SU-DHL-6 (cell line): ENCODE data around the gene SPAST.
"Not testable (repeated sequence)": the region's sequence is repeated elsewhere in the genome, so short reads cannot be mapped to it uniquely, and the experiment has no call there.

Experiments
- H2AFZ ChIP-seq: fragments of 200-600 bp; sonication (generic); 2 replicates; pipeline ENCODE4 v1.6.1; 2014; ENCODE audit warnings: low read depth, mild to moderate bottlenecking, moderate library complexity, mixed read lengths, antibody characterized with exemption, low read length; ENCODE audit not compliant: severe bottlenecking
- H3F3A ChIP-seq: fragments of 200-600 bp; shearing (Covaris generic); 2 replicates; pipeline ENCODE4 v1.6.0; 2016; ENCODE audit warnings: antibody characterized with exemption, mild to moderate bottlenecking; ENCODE audit not compliant: insufficient read depth
- H3K27ac ChIP-seq: fragments of 200-600 bp; sonication (generic); 2 replicates; pipeline ENCODE4 v1.5.1; 2016; ENCODE audit warnings: low read depth, mild to moderate bottlenecking, low read length, moderate library complexity, mixed read lengths
- H3K27me3 ChIP-seq: fragments of 200-600 bp; sonication (generic), shearing (Covaris generic); 2 replicates; pipeline ENCODE4 v1.6.0; 2014; ENCODE audit warnings: mild to moderate bottlenecking, low read length
- H3K36me3 ChIP-seq: fragments of 200-600 bp; sonication (generic); 2 replicates; pipeline ENCODE4 v1.6.1; 2014; ENCODE audit warnings: mild to moderate bottlenecking, low read length, mixed read lengths
- H3K4me2 ChIP-seq: fragments of 300-600, 200-600 bp; shearing (Covaris generic), sonication (generic); 2 replicates; pipeline ENCODE4 v1.6.0; 2014; ENCODE audit warnings: low read length, low read depth, mild to moderate bottlenecking; ENCODE audit not compliant: poor library complexity, severe bottlenecking
- H3K4me3 ChIP-seq: fragments of 200-600 bp; sonication (generic); 2 replicates; pipeline ENCODE4 v1.5.1; 2014; ENCODE audit warnings: antibody characterized with exemption, low read length, mild to moderate bottlenecking, mixed read lengths; ENCODE audit not compliant: insufficient read depth, poor library complexity, severe bottlenecking
- H3K79me2 ChIP-seq: fragments of 200-600 bp; sonication (generic); 2 replicates; pipeline ENCODE4 v1.6.1; 2014; ENCODE audit warnings: mild to moderate bottlenecking, low read length, moderate library complexity; ENCODE audit not compliant: insufficient read depth
- H3K9ac ChIP-seq: fragments of 200-600 bp; sonication (generic); 2 replicates; pipeline ENCODE4 v1.7.0; 2014; ENCODE audit warnings: mild to moderate bottlenecking, low read length
- H3K9me2 ChIP-seq: fragments of 200-600 bp; sonication (generic); replicated peaks from 2 replicates; pipeline ENCODE4 v1.6.1; 2014; ENCODE audit warnings: low read length; ENCODE audit not compliant: insufficient read depth
- H3K9me3 ChIP-seq: fragments of 200-600 bp; sonication (generic); 2 replicates; pipeline ENCODE4 v1.6.1; 2014; ENCODE audit warnings: low read length, mixed read lengths; ENCODE audit not compliant: insufficient read depth
- H4K20me1 ChIP-seq: fragments of 200-600 bp; sonication (generic); 2 replicates; pipeline ENCODE4 v1.6.1; 2014; ENCODE audit warnings: low read depth, mild to moderate bottlenecking, antibody characterized with exemption, low read length, moderate library complexity, mixed read lengths
- EZH2phosphoT487 ChIP-seq: fragments of 200-600 bp; sonication (generic), shearing (Covaris generic); conservative IDR thresholded peaks from 2 replicates; pipeline ENCODE4 v1.6.1; 2018; ENCODE audit warnings: mild to moderate bottlenecking, antibody characterized with exemption, low read length, moderate library complexity, mixed read lengths
- TF ChIP-seq, protein P1 (sequence below): fragments of 200-600 bp; sonication (generic); IDR thresholded peaks from one replicate; pipeline ENCODE4 v1.5.1; 2017; ENCODE audit warnings: antibody characterized with exemption, mild to moderate bottlenecking, low read length, moderate library complexity; ENCODE audit not compliant: insufficient read depth, poor library complexity, severe bottlenecking

Gene SPAST, protein sequence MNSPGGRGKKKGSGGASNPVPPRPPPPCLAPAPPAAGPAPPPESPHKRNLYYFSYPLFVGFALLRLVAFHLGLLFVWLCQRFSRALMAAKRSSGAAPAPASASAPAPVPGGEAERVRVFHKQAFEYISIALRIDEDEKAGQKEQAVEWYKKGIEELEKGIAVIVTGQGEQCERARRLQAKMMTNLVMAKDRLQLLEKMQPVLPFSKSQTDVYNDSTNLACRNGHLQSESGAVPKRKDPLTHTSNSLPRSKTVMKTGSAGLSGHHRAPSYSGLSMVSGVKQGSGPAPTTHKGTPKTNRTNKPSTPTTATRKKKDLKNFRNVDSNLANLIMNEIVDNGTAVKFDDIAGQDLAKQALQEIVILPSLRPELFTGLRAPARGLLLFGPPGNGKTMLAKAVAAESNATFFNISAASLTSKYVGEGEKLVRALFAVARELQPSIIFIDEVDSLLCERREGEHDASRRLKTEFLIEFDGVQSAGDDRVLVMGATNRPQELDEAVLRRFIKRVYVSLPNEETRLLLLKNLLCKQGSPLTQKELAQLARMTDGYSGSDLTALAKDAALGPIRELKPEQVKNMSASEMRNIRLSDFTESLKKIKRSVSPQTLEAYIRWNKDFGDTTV

DNA sequence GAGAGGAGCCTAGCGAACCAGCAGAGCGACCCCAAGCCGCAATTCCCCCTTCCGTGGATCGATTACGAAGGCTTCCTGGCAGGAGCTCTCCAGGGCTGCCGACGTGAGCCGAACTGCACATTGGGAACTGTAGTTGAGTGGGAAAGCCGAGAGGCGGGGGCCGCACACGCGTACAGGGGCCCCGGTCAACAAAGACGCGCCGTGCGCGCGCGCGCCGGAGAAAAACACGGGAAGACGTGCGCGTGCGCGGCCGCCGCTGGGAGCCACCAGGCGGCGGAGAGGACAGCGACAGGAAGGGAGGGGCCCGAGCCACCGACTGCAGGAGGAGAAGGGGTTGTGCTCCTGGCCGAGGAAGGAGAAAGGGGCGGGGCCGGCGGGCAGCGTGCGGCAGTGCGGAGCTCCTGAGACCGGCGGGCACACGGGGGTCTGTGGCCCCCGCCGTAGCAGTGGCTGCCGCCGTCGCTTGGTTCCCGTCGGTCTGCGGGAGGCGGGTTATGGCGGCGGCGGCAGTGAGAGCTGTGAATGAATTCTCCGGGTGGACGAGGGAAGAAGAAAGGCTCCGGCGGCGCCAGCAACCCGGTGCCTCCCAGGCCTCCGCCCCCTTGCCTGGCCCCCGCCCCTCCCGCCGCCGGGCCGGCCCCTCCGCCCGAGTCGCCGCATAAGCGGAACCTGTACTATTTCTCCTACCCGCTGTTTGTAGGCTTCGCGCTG lies at the start of gene SPAST:
TSS of gene SPAST (plus strand) at position 247 of the 711 bp plus-strand sequence. CDS start at position 523, 276 bp downstream.
- peak within 1 kb of the TSS; percentile 86 for H3K9ac ChIP-seq
- H4K20me1 ChIP-seq, result no peaks in the 10 kb centered on the region
- H3K4me3 ChIP-seq, result peak within 1 kb of the TSS; percentile 86
- H3K27me3 ChIP-seq, result no peaks in the 10 kb centered on the region
- H2AFZ ChIP-seq, result peak within 1 kb of the TSS; percentile 98
- H3K79me2 ChIP-seq, result peaks cover 17% of the 10 kb centered on the region; the same call in 1 of the 2 replicates
- H3K9me3 ChIP-seq, result no peaks in the 10 kb centered on the region
- no peak for TF ChIP-seq EZH2phosphoT487
- TF ChIP-seq, protein P1, sequence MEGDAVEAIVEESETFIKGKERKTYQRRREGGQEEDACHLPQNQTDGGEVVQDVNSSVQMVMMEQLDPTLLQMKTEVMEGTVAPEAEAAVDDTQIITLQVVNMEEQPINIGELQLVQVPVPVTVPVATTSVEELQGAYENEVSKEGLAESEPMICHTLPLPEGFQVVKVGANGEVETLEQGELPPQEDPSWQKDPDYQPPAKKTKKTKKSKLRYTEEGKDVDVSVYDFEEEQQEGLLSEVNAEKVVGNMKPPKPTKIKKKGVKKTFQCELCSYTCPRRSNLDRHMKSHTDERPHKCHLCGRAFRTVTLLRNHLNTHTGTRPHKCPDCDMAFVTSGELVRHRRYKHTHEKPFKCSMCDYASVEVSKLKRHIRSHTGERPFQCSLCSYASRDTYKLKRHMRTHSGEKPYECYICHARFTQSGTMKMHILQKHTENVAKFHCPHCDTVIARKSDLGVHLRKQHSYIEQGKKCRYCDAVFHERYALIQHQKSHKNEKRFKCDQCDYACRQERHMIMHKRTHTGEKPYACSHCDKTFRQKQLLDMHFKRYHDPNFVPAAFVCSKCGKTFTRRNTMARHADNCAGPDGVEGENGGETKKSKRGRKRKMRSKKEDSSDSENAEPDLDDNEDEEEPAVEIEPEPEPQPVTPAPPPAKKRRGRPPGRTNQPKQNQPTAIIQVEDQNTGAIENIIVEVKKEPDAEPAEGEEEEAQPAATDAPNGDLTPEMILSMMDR, result no peak
- H3K36me3 ChIP-seq, result no peaks in the 10 kb centered on the region
- no peaks in the 10 kb centered on the region for H3K9me2 ChIP-seq
- H3K27ac ChIP-seq, result peak within 1 kb of the TSS; percentile 76
- no peaks in the 10 kb centered on the region for H3F3A ChIP-seq
- peak within 1 kb of the TSS; percentile 86 for H3K4me2 ChIP-seq

DNA sequence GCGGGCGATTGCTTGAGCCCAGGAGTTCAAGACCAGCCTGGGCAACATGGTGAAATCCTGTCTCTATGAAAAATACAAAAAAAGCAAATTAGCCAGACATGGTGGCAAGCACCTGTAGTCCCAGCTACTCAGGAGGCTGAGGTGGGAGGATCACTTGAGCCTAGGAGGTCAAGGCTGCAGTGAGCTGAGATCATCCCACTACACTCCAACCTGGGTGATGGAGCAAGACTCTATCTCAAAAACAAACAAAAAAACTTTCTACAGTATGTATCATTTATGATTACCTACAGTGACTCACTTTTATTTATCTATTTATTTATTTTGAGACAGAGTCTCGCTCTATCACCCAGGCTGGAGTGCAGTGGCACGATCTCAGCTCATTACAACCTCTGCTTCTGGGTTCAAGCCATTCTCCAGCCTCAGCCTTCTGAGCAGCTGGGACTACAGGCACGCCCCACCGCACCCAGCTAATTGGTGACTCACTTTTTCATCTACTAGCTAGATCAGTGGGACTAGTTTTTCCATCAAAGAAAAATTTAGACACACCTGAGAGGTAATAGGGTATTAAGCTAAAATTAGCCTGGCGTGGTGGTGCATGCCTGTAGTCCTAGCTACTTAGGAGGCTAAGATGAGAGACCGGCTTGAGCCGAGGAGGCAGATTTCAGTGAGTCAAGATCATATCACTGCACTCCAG lies 44.4 kb upstream of the SPAST start:
- H3K36me3 ChIP-seq, result not testable (repeated sequence)

DNA sequence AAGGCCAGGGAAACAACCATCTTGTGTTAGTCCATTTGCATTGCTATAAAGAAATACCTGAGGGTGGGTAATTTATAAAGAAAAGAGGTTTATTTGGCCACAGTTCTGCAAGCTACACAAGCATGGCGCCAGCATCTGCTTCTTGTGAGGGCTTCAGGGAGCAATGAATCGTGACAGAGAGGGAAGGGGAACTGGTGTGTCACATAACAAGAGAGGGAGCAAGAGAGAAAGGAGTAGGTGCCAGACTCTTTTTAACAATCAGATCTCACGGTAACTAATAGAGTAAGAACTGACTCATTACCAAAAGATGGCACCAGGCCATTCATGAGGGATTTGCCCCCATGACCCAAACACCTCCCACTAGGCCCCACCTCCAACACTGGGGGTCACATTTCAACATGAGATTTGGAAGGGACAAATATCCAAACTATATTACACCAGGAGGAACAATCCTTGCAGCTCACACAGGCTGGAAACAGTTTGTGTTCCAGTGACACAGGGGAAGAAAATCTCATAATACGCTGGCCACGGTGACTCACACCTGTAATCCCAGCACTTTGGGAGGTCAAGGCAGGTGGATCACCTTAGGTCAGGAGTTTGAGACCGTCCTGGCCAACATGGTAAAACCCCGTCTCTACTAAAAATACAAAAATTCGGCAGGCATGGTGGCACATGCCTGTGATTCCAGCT lies 29.0 kb upstream of the SPAST start:
- H3K36me3 ChIP-seq, H3F3A ChIP-seq, H3K27ac ChIP-seq, H3K4me3 ChIP-seq, H2AFZ ChIP-seq, H3K9ac ChIP-seq, H3K4me2 ChIP-seq, H3K9me3 ChIP-seq, H3K9me2 ChIP-seq, H3K27me3 ChIP-seq, H4K20me1 ChIP-seq: not testable (repeated sequence)
- peaks cover 30% of the 10 kb centered on the region for H3K79me2 ChIP-seq

More for the DNA sequence above, 44.4 kb upstream of the SPAST start:
- not testable (repeated sequence) for H3K9ac ChIP-seq, H3K4me2 ChIP-seq, H3K9me2 ChIP-seq, H3K27me3 ChIP-seq, H3K9me3 ChIP-seq, H2AFZ ChIP-seq, H4K20me1 ChIP-seq, H3F3A ChIP-seq, H3K27ac ChIP-seq, H3K79me2 ChIP-seq, H3K4me3 ChIP-seq
